NCI-H1436 (cell line): ENCODE results near the gene RB1.
"Not testable (repeated sequence)": the region's sequence is repeated elsewhere in the genome, so short reads cannot be mapped to it uniquely, and the experiment has no call there.

Experiments used
- DNase-seq: peaks from one replicate; lab custom pipeline; 2025; lab: John Stamatoyannopoulos, UW

The RB1 gene

GRCh38 chr13:48448959-48449614 is 145.5 kb downstream of the RB1 start:
- no peak for DNase-seq

GRCh38 chr13:48449656-48450055 is 146.1 kb downstream of the RB1 start:
- no peak for DNase-seq

DNA sequence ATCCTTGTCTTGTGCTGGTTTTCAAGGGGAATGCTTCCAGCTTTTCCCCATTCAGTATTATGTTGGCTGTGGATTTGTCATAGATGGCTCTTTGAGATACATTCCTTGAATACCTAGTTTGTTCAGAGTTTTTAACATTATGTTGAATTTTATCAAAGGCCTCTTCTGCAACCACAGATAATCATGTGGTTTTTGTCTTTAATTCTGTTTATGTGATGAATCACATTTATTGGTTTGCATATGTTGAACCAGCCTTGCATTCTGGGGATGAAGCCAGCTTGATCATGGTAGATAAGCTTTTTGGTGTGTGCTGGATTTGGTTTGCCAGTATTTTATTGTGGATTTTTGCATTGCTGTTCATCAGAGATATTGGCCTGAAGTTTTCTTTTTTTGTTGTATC is 147.6 kb downstream of the RB1 start:
- DNase-seq, result not testable (repeated sequence)

- DNase-seq, result no peak
These were observed 153.0 kb downstream of the RB1 start for GRCh38 chr13:48456546-48456945.

DNA sequence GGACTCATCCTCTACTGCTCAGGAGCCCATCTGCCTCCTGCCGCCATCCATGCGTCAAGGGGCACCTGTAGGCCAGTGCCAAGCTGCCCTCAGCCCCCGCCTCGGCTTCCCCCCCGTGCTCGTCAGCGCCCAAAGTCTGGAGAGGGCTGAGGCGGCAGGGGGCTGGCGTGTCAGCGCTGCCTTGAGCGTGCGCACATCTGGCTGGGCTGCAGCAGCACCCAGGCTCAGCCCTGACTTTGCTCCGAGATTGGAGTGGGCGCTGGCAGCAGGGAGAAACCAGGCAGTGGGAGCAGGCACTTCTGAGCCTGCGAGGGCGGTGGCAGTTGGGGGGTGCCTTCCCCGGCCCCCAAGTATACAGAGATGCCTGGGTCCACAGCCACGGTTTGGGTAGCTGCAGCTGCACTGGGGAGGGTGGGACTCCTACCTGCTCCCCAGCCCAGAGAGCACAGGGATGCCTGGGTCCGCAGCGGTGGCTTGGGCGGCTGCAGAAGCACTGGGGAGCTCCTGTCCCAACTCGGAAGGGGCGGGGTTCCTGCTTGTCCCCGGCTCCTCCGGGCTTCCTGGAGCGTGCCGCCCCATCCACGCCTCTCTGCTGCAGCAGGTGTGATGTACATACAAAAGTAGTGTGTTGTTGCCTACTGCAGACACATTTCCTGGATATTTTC is 154.2 kb downstream of the RB1 start:
- DNase-seq, result no peak

- no peak for DNase-seq
These were observed 171.7 kb downstream of the RB1 start for GRCh38 chr13:48475230-48475629.

DNA sequence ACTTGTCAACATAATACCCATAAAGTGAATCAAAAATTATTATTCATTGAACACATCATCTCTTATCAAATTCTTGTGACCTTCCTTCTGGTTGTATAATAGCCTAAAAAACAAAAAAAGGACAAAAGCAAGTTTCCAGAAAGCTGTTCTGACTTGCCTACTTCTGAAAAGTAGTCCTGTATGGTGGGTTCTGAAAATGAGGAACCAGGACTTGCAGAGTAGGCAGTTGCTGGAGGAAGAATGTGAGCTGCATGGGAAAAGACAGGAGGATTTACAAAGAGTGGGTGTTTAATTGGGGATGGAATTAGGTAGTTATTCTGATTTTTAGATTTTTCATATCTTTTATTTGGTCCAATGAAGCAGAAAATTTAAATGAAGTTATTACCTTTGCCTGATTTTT is 172.7 kb downstream of the RB1 start:
- no peak for DNase-seq

DNA sequence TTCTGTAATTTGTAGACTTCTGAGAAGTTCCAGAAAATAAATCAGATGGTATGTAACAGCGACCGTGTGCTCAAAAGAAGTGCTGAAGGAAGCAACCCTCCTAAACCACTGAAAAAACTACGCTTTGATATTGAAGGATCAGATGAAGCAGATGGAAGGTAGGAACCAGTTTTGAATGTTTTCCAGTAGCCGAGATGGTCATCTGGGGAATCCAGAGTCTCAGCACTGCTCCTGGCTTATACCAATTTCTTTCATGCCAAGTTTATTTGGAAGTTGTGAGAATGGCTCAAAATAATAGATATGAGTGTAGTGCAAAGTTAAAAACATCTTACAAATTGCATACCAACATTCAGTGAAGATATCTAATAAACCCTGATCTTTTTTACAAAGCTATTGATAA is 173.1 kb downstream of the RB1 start:
- DNase-seq, result no peak

- no peak for DNase-seq
These were observed 173.8 kb downstream of the RB1 start for GRCh38 chr13:48477191-48477855.

DNA sequence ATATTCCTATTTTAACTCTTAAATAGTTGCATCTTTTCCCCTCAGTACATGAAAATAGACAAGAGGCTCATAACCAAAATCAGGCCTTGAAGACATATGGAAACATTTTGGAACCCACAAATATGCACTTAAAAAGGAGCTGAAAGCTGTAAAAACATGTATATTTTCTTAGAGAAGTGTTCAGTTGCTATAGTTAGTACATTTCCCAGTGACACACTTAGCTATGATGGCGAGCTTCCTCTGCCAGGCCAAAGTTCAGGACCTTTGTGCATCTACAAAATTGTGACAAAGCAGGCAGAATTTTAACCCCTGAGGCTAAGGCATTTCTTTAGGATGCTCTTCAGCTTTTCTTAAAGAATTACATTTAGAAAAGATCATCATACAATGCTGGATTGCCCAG is 174.8 kb downstream of the RB1 start:
- DNase-seq, result no peak

DNA sequence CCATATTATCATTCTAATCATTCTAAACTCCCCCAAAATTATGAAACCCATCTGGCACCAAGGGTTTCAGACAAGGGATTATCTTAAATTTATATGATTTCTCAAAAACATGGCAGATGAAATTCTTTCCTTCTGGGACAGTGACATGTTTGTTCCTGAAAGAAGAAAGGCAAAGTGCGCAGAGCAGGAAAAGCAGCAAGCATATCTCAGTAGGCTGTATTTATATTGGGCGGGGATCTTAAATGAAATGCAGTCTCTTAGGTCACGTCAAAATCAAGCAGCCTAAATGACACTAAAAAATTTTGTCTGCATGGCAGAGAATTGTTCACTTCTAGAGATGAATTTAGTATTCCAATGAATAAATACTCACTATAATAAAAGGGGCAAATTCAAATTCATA is 180.0 kb downstream of the RB1 start:
- DNase-seq, result no peak

GRCh38 chr13:48485432-48485831 is 181.9 kb downstream of the RB1 start:
- no peak for DNase-seq

DNA sequence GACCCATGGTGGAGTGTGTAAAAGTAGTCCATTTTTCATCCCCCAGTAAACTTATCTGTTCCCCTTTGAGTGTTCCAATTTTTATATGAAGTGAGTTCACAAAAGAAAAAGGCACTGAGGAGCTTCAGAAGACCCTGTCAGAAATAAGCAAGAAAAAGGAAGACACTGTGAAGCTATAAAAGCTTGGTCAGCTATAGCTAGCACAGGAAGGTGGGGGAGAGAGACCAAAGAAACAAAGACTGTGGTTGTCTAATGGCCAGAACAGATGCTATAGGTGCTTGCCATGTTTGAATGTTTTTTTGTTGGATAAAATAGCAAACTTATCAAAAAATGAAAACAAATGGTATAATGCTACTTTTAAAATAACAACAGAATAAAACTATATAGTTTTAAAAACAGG is 182.8 kb downstream of the RB1 start:
- DNase-seq, result no peak

DNA sequence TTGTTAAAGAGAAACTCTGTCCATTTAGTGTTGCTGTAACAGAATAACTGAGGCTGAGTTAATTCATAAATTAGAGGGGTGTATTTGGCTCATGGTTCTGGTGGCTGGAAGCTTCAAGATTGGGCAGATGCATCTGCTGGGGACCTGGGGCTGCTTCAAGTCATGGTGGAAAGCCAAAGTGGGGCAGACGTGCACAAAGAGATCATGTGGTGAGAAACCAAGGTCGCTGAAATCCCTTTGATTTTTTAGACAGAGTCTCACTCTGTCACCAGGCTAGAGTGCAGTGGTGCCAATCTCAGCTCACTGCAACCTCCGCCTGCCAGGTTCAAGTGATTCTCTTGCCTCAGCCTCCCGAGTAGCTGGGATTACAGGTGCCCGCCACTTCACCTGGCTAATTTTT is 183.3 kb downstream of the RB1 start:
- no peak for DNase-seq

DNA sequence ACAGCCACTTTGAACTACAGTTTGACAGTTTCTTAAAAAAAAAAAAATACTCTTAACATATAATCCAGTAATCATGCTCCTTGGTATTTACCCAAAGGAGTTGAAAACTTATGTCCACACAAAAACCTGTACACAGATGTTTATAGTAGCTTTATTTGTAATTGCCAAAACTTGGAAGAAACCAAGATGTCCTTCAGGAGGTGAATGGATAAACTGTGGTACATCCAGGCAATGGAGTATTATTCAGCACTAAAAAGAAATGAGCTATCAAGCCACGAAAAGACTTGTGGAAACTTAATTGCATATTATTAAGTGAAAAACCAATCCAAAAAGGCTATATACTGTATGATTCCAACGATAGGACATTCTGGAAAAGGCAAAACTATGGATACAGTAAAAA is 184.4 kb downstream of the RB1 start:
- no peak for DNase-seq

DNA sequence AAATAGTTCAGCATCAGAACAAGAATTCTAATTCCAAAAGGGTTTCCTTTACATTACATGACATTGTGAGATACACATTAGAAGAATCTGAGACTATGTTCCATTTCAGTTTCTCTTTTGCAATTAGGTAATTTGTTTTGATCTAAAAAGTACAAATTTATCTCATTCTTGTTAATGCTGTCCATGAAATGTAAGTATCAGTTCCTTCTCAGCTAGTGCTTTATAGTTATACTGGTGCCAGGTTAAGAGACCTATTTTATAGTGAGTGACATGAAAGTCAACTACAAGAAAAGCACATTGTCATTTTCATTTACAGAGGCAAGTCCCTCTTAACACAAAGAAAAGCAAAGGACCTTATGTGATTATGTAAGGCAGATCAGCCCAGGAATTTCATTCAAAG is 185.4 kb downstream of the RB1 start:
- DNase-seq, result no peak

DNA sequence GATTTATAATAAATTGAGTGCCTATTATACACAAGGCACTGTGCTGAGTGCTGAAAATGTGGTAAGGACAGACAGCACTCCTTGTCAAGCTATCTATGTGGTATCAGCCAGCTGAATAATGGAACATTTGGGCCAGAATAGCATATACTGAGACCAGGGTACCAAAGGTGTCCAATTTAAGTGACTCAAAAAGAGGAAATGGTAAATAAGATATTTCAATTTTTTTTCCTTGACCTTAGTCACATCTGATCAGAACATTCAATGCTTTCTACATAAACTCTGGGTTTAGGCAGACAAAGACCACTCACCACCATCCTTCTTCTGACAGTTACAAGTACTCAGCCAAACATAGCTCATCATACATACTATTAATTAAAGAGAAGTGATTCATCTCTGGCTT is 186.1 kb downstream of the RB1 start:
- DNase-seq, result no peak

- DNase-seq, result no peak
These were observed 186.7 kb downstream of the RB1 start for GRCh38 chr13:48490241-48490640.

DNA sequence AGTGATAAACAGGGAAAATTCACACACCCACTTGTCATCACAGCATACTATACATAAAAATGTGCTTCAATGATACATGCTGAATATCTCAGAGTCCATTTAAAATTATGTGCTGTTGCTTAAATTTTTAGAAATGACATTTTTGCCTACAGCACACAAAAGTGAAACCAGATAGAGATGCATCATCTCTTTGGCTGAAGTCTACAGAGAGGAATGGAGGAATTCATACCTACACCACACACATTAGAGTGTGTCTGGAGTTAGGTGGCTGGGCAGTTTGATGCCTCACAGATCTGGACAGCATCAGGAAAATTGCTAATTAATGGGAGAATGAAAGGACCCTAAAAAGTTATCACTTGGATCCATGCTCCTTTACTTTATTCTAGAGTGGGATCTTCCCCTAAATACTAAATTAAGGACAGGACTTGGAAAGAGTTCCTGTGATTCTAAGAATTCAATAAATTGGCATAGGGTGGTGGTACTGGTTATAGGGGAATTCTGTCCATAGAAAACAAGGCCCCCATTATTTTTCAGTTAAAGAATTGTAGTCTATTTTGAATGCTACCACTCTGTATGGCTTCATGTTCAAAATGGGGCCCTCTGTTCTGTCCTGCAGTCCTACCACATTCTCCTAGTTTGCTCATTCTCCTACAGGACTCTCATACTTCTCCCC is 188.0 kb downstream of the RB1 start:
- DNase-seq, result no peak

DNA sequence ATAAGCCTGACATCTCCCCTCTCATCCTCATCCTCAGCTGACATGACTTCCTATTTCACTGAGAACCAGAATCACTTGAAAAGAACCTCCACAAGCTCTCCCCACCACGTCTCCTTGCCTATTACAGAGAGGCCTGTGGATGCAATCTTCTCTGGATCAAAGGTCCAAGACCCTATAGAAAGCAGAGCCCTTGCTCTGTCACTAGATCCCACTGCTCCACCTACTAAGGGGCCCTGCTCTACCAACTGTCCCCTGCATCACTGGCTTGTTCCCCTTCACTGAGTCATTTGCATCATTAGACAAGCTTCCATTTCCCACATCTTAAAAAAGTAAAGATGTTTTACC is 188.5 kb downstream of the RB1 start:
- DNase-seq, result no peak

DNA sequence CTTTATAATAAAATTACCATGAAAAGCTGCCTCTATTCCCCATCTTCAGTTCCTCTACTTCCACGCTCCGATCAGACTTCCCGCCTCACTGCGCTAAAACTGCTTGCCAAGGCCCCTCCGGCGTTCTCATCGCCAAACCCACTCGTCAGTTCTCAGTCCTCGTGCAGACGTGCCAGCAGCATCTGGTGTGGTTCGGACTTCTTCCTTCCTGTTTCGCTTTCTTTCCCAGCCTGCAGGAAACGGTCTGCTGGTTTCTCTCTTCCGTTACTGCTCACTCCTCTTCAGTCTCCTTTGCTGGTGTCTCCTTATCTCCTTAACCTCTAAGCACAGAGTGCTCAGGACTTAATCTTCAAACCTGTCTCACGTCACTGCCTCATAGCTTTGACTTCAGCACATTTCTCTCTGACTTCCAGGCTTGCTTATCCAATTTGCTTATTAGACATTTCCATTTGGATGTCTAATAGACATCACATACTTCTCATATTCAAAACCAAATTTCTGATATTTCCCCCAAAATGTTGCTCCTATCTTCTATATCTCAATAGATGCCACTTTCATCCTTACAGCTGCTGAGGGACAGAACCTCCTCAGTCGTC is 189.0 kb downstream of the RB1 start:
- DNase-seq, result no peak

DNA sequence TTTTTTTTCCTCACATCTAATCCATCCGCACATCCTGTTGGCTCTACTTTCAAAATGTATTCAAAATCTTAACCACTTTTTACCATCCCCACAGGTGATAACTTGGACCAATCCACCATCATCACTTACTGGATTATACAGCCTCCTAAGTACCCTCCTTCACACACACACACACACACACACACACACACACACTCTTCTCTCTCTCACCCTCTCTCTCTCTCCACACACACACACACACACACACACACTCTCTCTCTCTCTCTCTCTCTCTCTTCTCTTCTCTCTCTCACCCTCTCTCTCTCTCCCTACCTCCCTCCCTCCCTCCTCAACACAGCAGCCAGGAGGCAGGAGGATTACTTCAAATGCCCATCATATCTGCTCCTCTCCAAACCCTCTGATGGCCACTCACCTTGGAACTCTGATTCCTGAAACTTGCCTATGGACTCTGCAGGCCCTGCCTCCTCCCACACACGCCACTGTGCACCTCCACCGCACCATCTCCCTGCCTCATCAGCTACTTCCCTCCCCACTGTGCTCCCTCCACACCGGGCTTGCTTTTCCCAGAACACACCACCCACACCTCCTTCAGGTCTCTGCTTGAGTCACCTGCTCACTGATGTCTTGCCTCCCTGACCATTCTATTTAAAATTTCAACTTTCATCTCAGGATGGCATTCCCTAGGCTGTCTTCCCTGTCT is 189.7 kb downstream of the RB1 start:
- DNase-seq, result no peak
